Measurements from ENCODE around the gene GNLY.
A peak's percentile ranks its signal among the peaks of the same experiment; 100 is the strongest.

DNA sequence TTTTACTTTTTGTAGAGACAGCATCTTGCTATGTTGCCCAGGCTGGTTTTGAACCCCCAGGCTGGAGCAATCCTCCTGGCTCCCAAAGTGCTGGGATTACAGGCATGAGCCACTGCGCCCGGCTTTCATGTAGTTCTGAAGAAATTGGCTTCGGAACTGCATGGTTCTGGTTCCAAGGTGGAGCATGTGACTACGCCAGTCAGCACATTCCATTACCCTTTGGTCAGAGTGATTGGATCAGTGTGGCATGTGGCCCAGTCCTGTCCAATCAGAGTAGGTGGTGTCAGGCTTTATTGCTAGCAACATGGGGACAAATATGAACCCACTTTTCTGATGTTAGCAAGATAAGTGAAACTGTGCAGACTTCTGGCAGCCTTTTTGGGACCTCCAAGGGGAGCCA, 43.3 kb downstream of the GNLY start:
- TF ChIP-seq CTCF (IDR thresholded peaks at IDR 0.05) (no peak), EP300 (IDR thresholded peaks at IDR 0.05) (no peak), POLR2A (IDR thresholded peaks at IDR 0.05) (no peak), POLR2AphosphoS5 (IDR thresholded peaks at IDR 0.05) (peak; percentile 56 to 69)

Measured in upper lobe of left lung (tissue), 4 donors.